Hematopoietic multipotent progenitor cell treated with erythropoietin and hydrocortisone succinate and interleukin-3 and kit ligand, for 4 days (in vitro differentiated cells): ENCODE data around the gene ATP11A.
A peak's percentile ranks its signal among the peaks of the same experiment; 100 is the strongest.

ENCODE experiments used
- DNase-seq: peaks from one replicate; pipeline ENCODE4 v3.0.0-alpha.2; 2015

The ATP11A gene

GRCh38 chr13:112803422-112803821 lies 113.6 kb downstream of the ATP11A start:
- DNase-seq, result peak; percentile 4

GRCh38 chr13:112804374-112804773 lies 114.5 kb downstream of the ATP11A start:
- no peak for DNase-seq

GRCh38 chr13:112806739-112807652 lies 117.2 kb downstream of the ATP11A start:
- no peak for DNase-seq

GRCh38 chr13:112807653-112808376 lies 118.0 kb downstream of the ATP11A start:
- no peak for DNase-seq

GRCh38 chr13:112808377-112809140 lies 118.7 kb downstream of the ATP11A start:
- no peak for DNase-seq

- DNase-seq, result no peak
Observed at GRCh38 chr13:112809332-112810315, 119.8 kb downstream of the ATP11A start.

GRCh38 chr13:112810608-112811007 lies 120.8 kb downstream of the ATP11A start:
- no peak for DNase-seq

GRCh38 chr13:112812306-112813055 lies 122.6 kb downstream of the ATP11A start:
- DNase-seq, result no peak

- DNase-seq, result no peak
Observed at GRCh38 chr13:112813552-112813951, 123.7 kb downstream of the ATP11A start.

- no peak for DNase-seq
Observed at GRCh38 chr13:112814905-112815585, 125.2 kb downstream of the ATP11A start.

GRCh38 chr13:112815871-112816270 lies 126.0 kb downstream of the ATP11A start:
- no peak for DNase-seq

GRCh38 chr13:112818040-112818697 lies 128.3 kb downstream of the ATP11A start:
- DNase-seq, result no peak

- no peak for DNase-seq
Observed at GRCh38 chr13:112818698-112819045, 128.8 kb downstream of the ATP11A start.

GRCh38 chr13:112819111-112819510 lies 129.3 kb downstream of the ATP11A start:
- no peak for DNase-seq

- no peak for DNase-seq
Observed at GRCh38 chr13:112819816-112820215, 130.0 kb downstream of the ATP11A start.

GRCh38 chr13:112820318-112820717 lies 130.5 kb downstream of the ATP11A start:
- no peak for DNase-seq

GRCh38 chr13:112821340-112822055 lies 131.7 kb downstream of the ATP11A start:
- DNase-seq, result no peak

GRCh38 chr13:112822851-112823250 lies 133.0 kb downstream of the ATP11A start:
- DNase-seq, result no peak

GRCh38 chr13:112824429-112824828 lies 134.6 kb downstream of the ATP11A start:
- DNase-seq, result no peak
